ENCODE data around the gene CEP290. TPM values are rescaled to one million over a fixed set of nuclear protein-coding genes. Genes with fewer than 3 reads are reported as not detected.

The CEP290 gene
- total RNA-seq, 5 donors from 2014 or later (not counting 1 experiment from before 2014, with no cell fraction given) = 18.5 to 22.6 (median 20.8) TPM

GRCh38 chr12:88026196-88026595 lies 115.7 kb downstream of the CEP290 start:
- Histone ChIP-seq H3K4me3 (ENCODE audit: control insufficient read depth in 1 of 2, extremely low read depth in 1 of 2, low read length in 1 of 2) (no peak overlapping the region), H3K36me3 (ENCODE audit: control insufficient read depth in 2 of 2, extremely low read depth in 1 of 2, insufficient read depth in 1 of 2, low read length in 1 of 2) (no peaks in the 10 kb centered on the region), H3K27me3 (replicated peaks in 1 of 2; ENCODE audit: control insufficient read depth in 2 of 2, extremely low read depth in 1 of 2, insufficient read depth in 2 of 2, low read length in 1 of 2) (no peaks in the 10 kb centered on the region), H3K9me3 (no peaks in the 10 kb centered on the region), H3K27ac (ENCODE audit: low read length) (no peak overlapping the region), H3K4me1 (ENCODE audit: control insufficient read depth in 1 of 2, extremely low read depth in 1 of 2, insufficient read depth in 2 of 2, low read length in 2 of 2) (no peaks in the 10 kb centered on the region)
- no peak for DNase-seq
- POLR2A ChIA-PET = interaction anchor here in 1 of 2 donors (1.2 kb wide), 1 partner anchor 10 kb away, joined by 5 read pairs; no protein-coding TSS in a partner anchor
- Mint-ChIP-seq H3K36me3 (no peaks in the 10 kb centered on the region), H3K9me3 (no peaks in the 10 kb centered on the region), H3K27ac (no peak overlapping the region), H3K27me3 (peaks cover 3 to 6% of the 10 kb centered on the region in 2 donors), H3K4me1 (no peaks in the 10 kb centered on the region), H3K4me3 (no peak overlapping the region)
- no peak for ATAC-seq (replicated peaks in 1 of 4)
- CTCF ChIA-PET = no interaction called here
- WGBS (ENCODE audit: insufficient coverage) = no CpG with 5 or more reads among the region's 1 CpG

GRCh38 chr12:88017964-88018363 lies 123.9 kb downstream of the CEP290 start:
- H3K4me3 ChIP-seq (ENCODE audit: control insufficient read depth in 1 of 2, extremely low read depth in 1 of 2, low read length in 1 of 2) = no peak overlapping the region
- H3K36me3 Mint-ChIP-seq = no peaks in the 10 kb centered on the region
- ChIA-PET POLR2A (no interaction called here), CTCF (no interaction called here)
- DNase-seq (no peak), ATAC-seq (replicated peaks in 1 of 4) (no peak)
- H3K36me3 ChIP-seq (ENCODE audit: control insufficient read depth in 2 of 2, extremely low read depth in 1 of 2, insufficient read depth in 1 of 2, low read length in 1 of 2) = no peaks in the 10 kb centered on the region
- H3K9me3 Mint-ChIP-seq = peaks cover 0 to 9% (median 5%) of the 10 kb centered on the region in 3 donors
- H3K4me3 Mint-ChIP-seq = no peak overlapping the region
- no peaks in the 10 kb centered on the region for H3K4me1 ChIP-seq (ENCODE audit: control insufficient read depth in 1 of 2, extremely low read depth in 1 of 2, insufficient read depth in 2 of 2, low read length in 2 of 2)
- H3K27ac Mint-ChIP-seq = no peak overlapping the region
- no peaks in the 10 kb centered on the region for H3K4me1 Mint-ChIP-seq
- H3K27ac ChIP-seq (ENCODE audit: low read length) = no peak overlapping the region
- no peaks in the 10 kb centered on the region for H3K9me3 ChIP-seq
- peaks cover 0 to 7% of the 10 kb centered on the region in 2 experiments for H3K27me3 ChIP-seq (replicated peaks in 1 of 2; ENCODE audit: control insufficient read depth in 2 of 2, extremely low read depth in 1 of 2, insufficient read depth in 2 of 2, low read length in 1 of 2)
- 30% methylated on average over 2 of the region's 3 CpGs for WGBS (ENCODE audit: insufficient coverage)
- peaks cover 28 to 29% of the 10 kb centered on the region in 2 donors for H3K27me3 Mint-ChIP-seq

- POLR2A ChIA-PET = no interaction called here
Measured at GRCh38 chr12:88015825-88016224, 126.1 kb downstream of the CEP290 start.

GRCh38 chr12:88011755-88012154 lies 130.1 kb downstream of the CEP290 start:
- H3K27ac Mint-ChIP-seq = no peak overlapping the region
- ATAC-seq (replicated peaks in 1 of 4) = no peak
- CTCF ChIA-PET = no interaction called here
- H3K27me3 Mint-ChIP-seq = peaks cover 16 to 21% of the 10 kb centered on the region in 2 donors
- H3K4me1 ChIP-seq (ENCODE audit: control insufficient read depth in 1 of 2, extremely low read depth in 1 of 2, insufficient read depth in 2 of 2, low read length in 2 of 2) = no peaks in the 10 kb centered on the region
- no peaks in the 10 kb centered on the region for H3K4me1 Mint-ChIP-seq
- H3K36me3 ChIP-seq (ENCODE audit: control insufficient read depth in 2 of 2, extremely low read depth in 1 of 2, insufficient read depth in 1 of 2, low read length in 1 of 2) = no peaks in the 10 kb centered on the region
- H3K27me3 ChIP-seq (replicated peaks in 1 of 2; ENCODE audit: control insufficient read depth in 2 of 2, extremely low read depth in 1 of 2, insufficient read depth in 2 of 2, low read length in 1 of 2) = no peaks in the 10 kb centered on the region
- WGBS (ENCODE audit: insufficient coverage) = 91% methylated on average over 3 of the region's 5 CpGs
- DNase-seq = no peak
- H3K4me3 ChIP-seq (ENCODE audit: control insufficient read depth in 1 of 2, extremely low read depth in 1 of 2, low read length in 1 of 2) = no peak overlapping the region
- no peaks in the 10 kb centered on the region for H3K9me3 ChIP-seq
- H3K36me3 Mint-ChIP-seq = no peaks in the 10 kb centered on the region
- POLR2A ChIA-PET = no interaction called here
- peaks cover 0 to 2% (median 0%) of the 10 kb centered on the region in 3 donors for H3K9me3 Mint-ChIP-seq
- H3K4me3 Mint-ChIP-seq = no peak overlapping the region
- no peak overlapping the region for H3K27ac ChIP-seq (ENCODE audit: low read length)

More at GRCh38 chr12:88015825-88016224, 126.1 kb downstream of the CEP290 start:
- no peak overlapping the region for H3K27ac Mint-ChIP-seq
- no peaks in the 10 kb centered on the region for H3K4me1 Mint-ChIP-seq
- no peak for DNase-seq
- H3K36me3 ChIP-seq (ENCODE audit: control insufficient read depth in 2 of 2, extremely low read depth in 1 of 2, insufficient read depth in 1 of 2, low read length in 1 of 2) = no peaks in the 10 kb centered on the region
- no peak for ATAC-seq (replicated peaks in 1 of 4)
- no peak overlapping the region for H3K27ac ChIP-seq (ENCODE audit: low read length)
- peaks cover 0 to 7% of the 10 kb centered on the region in 2 experiments for H3K27me3 ChIP-seq (replicated peaks in 1 of 2; ENCODE audit: control insufficient read depth in 2 of 2, extremely low read depth in 1 of 2, insufficient read depth in 2 of 2, low read length in 1 of 2)
- 67% methylated on average over 1 of the region's 1 CpG for WGBS (ENCODE audit: insufficient coverage)
- H3K36me3 Mint-ChIP-seq = no peaks in the 10 kb centered on the region
- H3K9me3 Mint-ChIP-seq = peaks cover 0 to 9% (median 5%) of the 10 kb centered on the region in 3 donors
- no peaks in the 10 kb centered on the region for H3K4me1 ChIP-seq (ENCODE audit: control insufficient read depth in 1 of 2, extremely low read depth in 1 of 2, insufficient read depth in 2 of 2, low read length in 2 of 2)
- CTCF ChIA-PET = interaction anchor here in 1 of 2 donors (0.6 kb wide), 1 partner anchor 33 kb away, joined by 3 read pairs; no protein-coding TSS in a partner anchor
- no peaks in the 10 kb centered on the region for H3K9me3 ChIP-seq
- no peak overlapping the region for H3K4me3 ChIP-seq (ENCODE audit: control insufficient read depth in 1 of 2, extremely low read depth in 1 of 2, low read length in 1 of 2)
- H3K27me3 Mint-ChIP-seq = peaks cover 21 to 31% of the 10 kb centered on the region in 2 donors
- no peak overlapping the region for H3K4me3 Mint-ChIP-seq

GRCh38 chr12:88006351-88006750 lies 135.5 kb downstream of the CEP290 start:
- no peaks in the 10 kb centered on the region for H3K4me1 Mint-ChIP-seq
- no peaks in the 10 kb centered on the region for H3K9me3 Mint-ChIP-seq
- 77% methylated on average over 3 of the region's 4 CpGs for WGBS (ENCODE audit: insufficient coverage)
- ChIA-PET POLR2A (no interaction called here), CTCF (no interaction called here)
- Histone ChIP-seq H3K27me3 (replicated peaks in 1 of 2; ENCODE audit: control insufficient read depth in 2 of 2, extremely low read depth in 1 of 2, insufficient read depth in 2 of 2, low read length in 1 of 2) (no peaks in the 10 kb centered on the region), H3K27ac (ENCODE audit: low read length) (no peak overlapping the region), H3K9me3 (no peaks in the 10 kb centered on the region), H3K4me3 (ENCODE audit: control insufficient read depth in 1 of 2, extremely low read depth in 1 of 2, low read length in 1 of 2) (no peak overlapping the region), H3K36me3 (ENCODE audit: control insufficient read depth in 2 of 2, extremely low read depth in 1 of 2, insufficient read depth in 1 of 2, low read length in 1 of 2) (no peaks in the 10 kb centered on the region), H3K4me1 (ENCODE audit: control insufficient read depth in 1 of 2, extremely low read depth in 1 of 2, insufficient read depth in 2 of 2, low read length in 2 of 2) (no peaks in the 10 kb centered on the region)
- H3K36me3 Mint-ChIP-seq = no peaks in the 10 kb centered on the region
- H3K27me3 Mint-ChIP-seq = peaks cover 5 to 12% of the 10 kb centered on the region in 2 donors
- DNase-seq = no peak
- H3K27ac Mint-ChIP-seq = no peak overlapping the region
- no peak for ATAC-seq (replicated peaks in 1 of 4)
- H3K4me3 Mint-ChIP-seq = no peak overlapping the region

GRCh38 chr12:88001327-88001726 lies 140.6 kb downstream of the CEP290 start:
- Mint-ChIP-seq H3K9me3 (no peaks in the 10 kb centered on the region), H3K36me3 (no peaks in the 10 kb centered on the region), H3K4me1 (no peaks in the 10 kb centered on the region), H3K4me3 (no peak overlapping the region), H3K27ac (no peak overlapping the region), H3K27me3 (peaks cover 6 to 8% of the 10 kb centered on the region in 2 donors)
- DNase-seq = no peak
- no peak for ATAC-seq (replicated peaks in 1 of 4)
- Histone ChIP-seq H3K27ac (ENCODE audit: low read length) (no peak overlapping the region), H3K9me3 (no peaks in the 10 kb centered on the region), H3K4me1 (ENCODE audit: control insufficient read depth in 1 of 2, extremely low read depth in 1 of 2, insufficient read depth in 2 of 2, low read length in 2 of 2) (no peaks in the 10 kb centered on the region), H3K27me3 (replicated peaks in 1 of 2; ENCODE audit: control insufficient read depth in 2 of 2, extremely low read depth in 1 of 2, insufficient read depth in 2 of 2, low read length in 1 of 2) (peaks cover 0 to 4% of the 10 kb centered on the region in 2 experiments), H3K36me3 (ENCODE audit: control insufficient read depth in 2 of 2, extremely low read depth in 1 of 2, insufficient read depth in 1 of 2, low read length in 1 of 2) (no peaks in the 10 kb centered on the region), H3K4me3 (ENCODE audit: control insufficient read depth in 1 of 2, extremely low read depth in 1 of 2, low read length in 1 of 2) (no peak overlapping the region)
- no CpG with 5 or more reads among the region's 2 CpGs for WGBS (ENCODE audit: insufficient coverage)
- ChIA-PET POLR2A (no interaction called here), CTCF (no interaction called here)

All from T-cell (primary cell).